Activated CD4-positive, alpha-beta T cell treated with anti-CD3 and anti-CD28 coated beads, Interleukin-2, amount 10 ng/mL, durations not matched to agents 24 days and 14 days (primary cell): ENCODE measurements around the gene PPM1H. TPM values are rescaled to one million over a fixed set of nuclear protein-coding genes. Genes with fewer than 3 reads are reported as not detected.

ENCODE experiments used
- DNase-seq: peaks from one replicate; pipeline ENCODE4 v3.0.0; 2022
- H3K27ac Mint-ChIP-seq: one replicate; pipeline ENCODE4 v1.8.0; 2022; ENCODE audit warnings: mild to moderate bottlenecking, mixed read lengths
- H3K27me3 Mint-ChIP-seq: one replicate; pipeline ENCODE4 v1.8.0; 2022; ENCODE audit warnings: mixed read lengths
- H3K36me3 Mint-ChIP-seq: one replicate; pipeline ENCODE4 v1.8.0; 2022; ENCODE audit warnings: low read depth, mild to moderate bottlenecking, mixed read lengths
- H3K4me1 Mint-ChIP-seq: one replicate; pipeline ENCODE4 v1.8.0; 2021; ENCODE audit warnings: mixed read lengths
- H3K4me3 Mint-ChIP-seq: one replicate; pipeline ENCODE4 v1.8.0; 2022; ENCODE audit warnings: mild to moderate bottlenecking, moderate library complexity, mixed read lengths
- H3K9me3 Mint-ChIP-seq: one replicate; pipeline ENCODE4 v1.8.0; 2021; ENCODE audit warnings: mixed read lengths
- intact Hi-C: fragments of 100-400 bp; cut with micrococcal nuclease; formaldehyde crosslinking; loops from one replicate; pipeline ENCODE4 v1.15.1; 2023
- total RNA-seq: library from RNA; stranded (reverse); gene quantifications from 2 replicates; pipeline ENCODE4 v1.2.3, GENCODE V29; 2022

The PPM1H gene
- total RNA-seq, 1 donor from 2014 or later: not detected

DNA sequence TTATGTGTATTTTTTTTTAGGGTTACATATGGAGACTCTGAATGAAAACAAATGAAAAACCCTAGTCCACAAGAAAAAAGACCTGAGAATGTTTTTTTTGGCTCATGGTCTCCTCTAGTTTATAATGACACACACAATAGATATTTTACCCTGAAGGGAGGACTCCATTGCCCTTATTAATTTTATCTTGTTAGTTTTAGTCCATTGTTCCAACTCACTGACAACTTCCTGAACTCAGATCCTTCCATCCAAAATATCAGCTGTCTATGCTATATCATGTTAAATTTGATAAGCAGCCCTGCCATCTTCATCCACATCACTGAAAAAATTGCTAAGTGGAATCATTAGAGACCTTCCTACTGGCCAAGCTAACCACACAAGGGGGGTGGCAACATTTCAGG, 236.2 kb downstream of the PPM1H start:
- H3K4me3 Mint-ChIP-seq: no peak overlapping the region
- H3K9me3 Mint-ChIP-seq: no peaks in the 10 kb centered on the region
- H3K27me3 Mint-ChIP-seq: peaks cover 3% of the 10 kb centered on the region
- no peak overlapping the region for H3K27ac Mint-ChIP-seq
- no peaks in the 10 kb centered on the region for H3K36me3 Mint-ChIP-seq
- intact Hi-C loops: loop anchor here (5.0 kb wide), 1 partner anchor 59 kb away; no protein-coding TSS in a partner anchor
- peaks cover 20% of the 10 kb centered on the region for H3K4me1 Mint-ChIP-seq
- DNase-seq: no peak

GRCh38 chr12:62697893-62698292, 237.1 kb downstream of the PPM1H start:
- Mint-ChIP-seq H3K9me3 (no peaks in the 10 kb centered on the region), H3K4me1 (peaks cover 18% of the 10 kb centered on the region), H3K4me3 (no peak overlapping the region), H3K27me3 (peaks cover 2% of the 10 kb centered on the region), H3K36me3 (no peaks in the 10 kb centered on the region), H3K27ac (no peak overlapping the region)
- DNase-seq: no peak
- intact Hi-C loops: loop anchor here (5.0 kb wide), 1 partner anchor 59 kb away; no protein-coding TSS in a partner anchor

DNA sequence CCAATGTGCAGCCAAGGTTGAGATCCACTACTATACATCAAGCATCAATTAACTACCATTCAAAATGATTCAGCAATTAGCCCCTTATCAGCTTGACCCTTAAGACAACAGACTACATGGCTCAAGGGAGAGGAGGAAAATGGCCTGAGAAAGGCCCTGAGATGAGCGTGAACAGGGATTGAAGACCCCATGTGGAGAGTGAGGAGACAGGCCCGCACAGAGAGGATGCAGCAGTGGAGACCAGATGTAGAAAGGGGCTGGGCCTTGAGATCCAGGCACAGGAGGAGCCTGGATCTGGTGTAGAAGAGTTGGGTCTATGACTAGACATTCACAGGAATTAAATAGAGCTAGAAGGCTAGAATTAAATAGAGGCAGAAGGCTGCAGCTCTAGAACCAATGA, 239.3 kb downstream of the PPM1H start:
- intact Hi-C loops: loop anchor here (5.0 kb wide), 1 partner anchor 62 kb away; no protein-coding TSS in a partner anchor

GRCh38 chr12:62694632-62695031, 240.3 kb downstream of the PPM1H start:
- intact Hi-C loops: loop anchor here (5.0 kb wide), 1 partner anchor 63 kb away; no protein-coding TSS in a partner anchor
- no peaks in the 10 kb centered on the region for H3K9me3 Mint-ChIP-seq

More for the DNA sequence above, 239.3 kb downstream of the PPM1H start:
- H3K4me1 Mint-ChIP-seq: peaks cover 15% of the 10 kb centered on the region
- H3K4me3 Mint-ChIP-seq: no peak overlapping the region
- H3K36me3 Mint-ChIP-seq: no peaks in the 10 kb centered on the region
- peak overlapping the region; percentile 39 for H3K27ac Mint-ChIP-seq
- H3K9me3 Mint-ChIP-seq: no peaks in the 10 kb centered on the region
- DNase-seq: no peak
- H3K27me3 Mint-ChIP-seq: peaks cover 3% of the 10 kb centered on the region

DNA sequence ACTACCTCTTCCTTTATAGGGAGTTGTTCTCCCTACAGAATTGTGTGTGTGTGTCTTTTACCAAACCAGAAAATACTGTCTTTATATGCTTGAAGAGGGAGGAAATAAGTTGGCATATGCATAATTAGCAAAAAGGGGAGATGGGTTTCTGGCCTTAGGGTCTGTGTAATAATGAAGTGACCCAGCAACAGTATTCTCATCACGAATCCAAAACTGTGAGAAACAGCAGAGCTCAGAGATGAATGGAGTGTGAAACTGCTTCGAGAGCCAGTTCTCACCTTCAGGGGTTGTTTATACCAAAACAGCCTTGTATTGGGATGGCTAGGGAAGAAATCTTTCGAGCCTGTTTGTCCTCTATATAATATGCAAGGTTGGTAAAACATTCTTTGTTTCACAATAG, 240.8 kb downstream of the PPM1H start:
- DNase-seq: no peak
- intact Hi-C loops: no loop called here
- H3K4me1 Mint-ChIP-seq: peaks cover 15% of the 10 kb centered on the region

More at GRCh38 chr12:62694632-62695031, 240.3 kb downstream of the PPM1H start:
- Mint-ChIP-seq H3K27me3 (peaks cover 3% of the 10 kb centered on the region), H3K36me3 (no peaks in the 10 kb centered on the region), H3K27ac (no peak overlapping the region), H3K4me3 (no peak overlapping the region), H3K4me1 (peaks cover 15% of the 10 kb centered on the region)
- no peak for DNase-seq

GRCh38 chr12:62693376-62694050, 241.4 kb downstream of the PPM1H start:
- H3K4me1 Mint-ChIP-seq: peaks cover 15% of the 10 kb centered on the region
- no peaks in the 10 kb centered on the region for H3K36me3 Mint-ChIP-seq
- H3K4me3 Mint-ChIP-seq: no peak overlapping the region
- H3K27me3 Mint-ChIP-seq: peaks cover 3% of the 10 kb centered on the region
- no peak overlapping the region for H3K27ac Mint-ChIP-seq
- DNase-seq: no peak
- intact Hi-C loops: no loop called here
- H3K9me3 Mint-ChIP-seq: no peaks in the 10 kb centered on the region

More for the DNA sequence above, 240.8 kb downstream of the PPM1H start:
- Mint-ChIP-seq H3K36me3 (no peaks in the 10 kb centered on the region), H3K4me3 (no peak overlapping the region), H3K9me3 (no peaks in the 10 kb centered on the region), H3K27me3 (peaks cover 3% of the 10 kb centered on the region), H3K27ac (no peak overlapping the region)

DNA sequence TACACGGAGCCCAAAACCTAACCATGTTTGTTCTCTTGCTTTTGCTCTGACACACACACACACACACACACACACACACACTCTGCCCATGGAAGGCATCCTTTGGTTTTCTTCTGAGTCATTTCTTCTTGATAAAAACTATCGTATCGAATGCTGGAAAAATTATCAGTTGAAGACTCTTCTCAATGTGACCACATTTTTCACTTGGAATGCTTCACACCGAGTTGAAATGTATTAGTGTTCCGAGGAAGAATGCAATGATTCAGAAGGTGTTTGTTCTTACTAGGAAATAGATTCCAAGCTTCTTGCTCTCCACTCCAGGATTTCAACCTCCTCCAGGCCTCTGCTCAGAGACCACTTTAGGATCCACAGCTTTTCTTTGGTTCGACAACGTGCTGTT, 242.1 kb downstream of the PPM1H start:
- Mint-ChIP-seq H3K9me3 (no peaks in the 10 kb centered on the region), H3K27me3 (peaks cover 3% of the 10 kb centered on the region), H3K27ac (no peak overlapping the region), H3K4me1 (peaks cover 15% of the 10 kb centered on the region), H3K36me3 (no peaks in the 10 kb centered on the region), H3K4me3 (no peak overlapping the region)
- no peak for DNase-seq
- intact Hi-C loops: no loop called here

GRCh38 chr12:62691309-62691708, 243.6 kb downstream of the PPM1H start:
- H3K4me1 Mint-ChIP-seq: peaks cover 11% of the 10 kb centered on the region
- no peaks in the 10 kb centered on the region for H3K36me3 Mint-ChIP-seq
- intact Hi-C loops: no loop called here
- DNase-seq: no peak
- H3K27me3 Mint-ChIP-seq: peaks cover 3% of the 10 kb centered on the region
- H3K4me3 Mint-ChIP-seq: no peak overlapping the region
- H3K27ac Mint-ChIP-seq: no peak overlapping the region
- H3K9me3 Mint-ChIP-seq: no peaks in the 10 kb centered on the region

GRCh38 chr12:62689042-62689839, 245.7 kb downstream of the PPM1H start:
- Mint-ChIP-seq H3K9me3 (no peaks in the 10 kb centered on the region), H3K36me3 (no peaks in the 10 kb centered on the region), H3K4me3 (no peak overlapping the region)

GRCh38 chr12:62686938-62687337, 248.0 kb downstream of the PPM1H start:
- peaks cover 7% of the 10 kb centered on the region for H3K27me3 Mint-ChIP-seq
- H3K36me3 Mint-ChIP-seq: no peaks in the 10 kb centered on the region
- intact Hi-C loops: no loop called here
- H3K9me3 Mint-ChIP-seq: no peaks in the 10 kb centered on the region
- no peak overlapping the region for H3K27ac Mint-ChIP-seq
- H3K4me3 Mint-ChIP-seq: no peak overlapping the region
- no peaks in the 10 kb centered on the region for H3K4me1 Mint-ChIP-seq
- no peak for DNase-seq

More at GRCh38 chr12:62689042-62689839, 245.7 kb downstream of the PPM1H start:
- Mint-ChIP-seq H3K27ac (no peak overlapping the region), H3K4me1 (no peaks in the 10 kb centered on the region), H3K27me3 (peaks cover 3% of the 10 kb centered on the region)
- intact Hi-C loops: no loop called here
- no peak for DNase-seq

- intact Hi-C loops: no loop called here
- H3K27me3 Mint-ChIP-seq: peaks cover 15% of the 10 kb centered on the region
Measured at GRCh38 chr12:62684570-62685295, 250.2 kb downstream of the PPM1H start.

GRCh38 chr12:62683776-62684569, 251.0 kb downstream of the PPM1H start:
- H3K9me3 Mint-ChIP-seq: peaks cover 6% of the 10 kb centered on the region
- intact Hi-C loops: no loop called here
- no peak overlapping the region for H3K4me3 Mint-ChIP-seq
- no peak overlapping the region for H3K27ac Mint-ChIP-seq
- H3K4me1 Mint-ChIP-seq: no peaks in the 10 kb centered on the region
- DNase-seq: no peak
- H3K36me3 Mint-ChIP-seq: peaks cover 1% of the 10 kb centered on the region
- peaks cover 17% of the 10 kb centered on the region for H3K27me3 Mint-ChIP-seq

More at GRCh38 chr12:62684570-62685295, 250.2 kb downstream of the PPM1H start:
- Mint-ChIP-seq H3K36me3 (peaks cover 1% of the 10 kb centered on the region), H3K9me3 (peaks cover 6% of the 10 kb centered on the region), H3K4me3 (no peak overlapping the region), H3K4me1 (no peaks in the 10 kb centered on the region), H3K27ac (no peak overlapping the region)
- no peak for DNase-seq

DNA sequence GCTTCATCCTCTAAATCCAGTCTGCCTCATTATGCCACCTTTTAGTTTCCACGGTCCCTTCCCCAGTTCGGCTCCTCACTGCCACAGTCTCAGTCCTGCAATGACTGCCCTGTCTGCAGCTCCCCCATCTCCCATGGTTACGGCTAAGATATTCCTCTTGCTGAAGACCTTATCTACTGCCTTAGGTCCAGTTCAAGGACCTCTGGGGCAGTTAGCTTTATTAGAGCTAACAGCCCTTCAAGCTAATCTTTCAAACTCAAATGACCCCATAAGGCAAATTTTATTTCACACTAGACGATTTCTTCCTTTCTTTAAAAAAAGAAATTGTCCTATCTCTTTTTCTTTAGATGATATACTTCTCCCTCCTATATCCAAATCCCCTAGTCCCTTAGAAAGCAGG, 253.6 kb downstream of the PPM1H start:
- H3K27ac Mint-ChIP-seq: no peak overlapping the region
- intact Hi-C loops: no loop called here
- peaks cover 1% of the 10 kb centered on the region for H3K36me3 Mint-ChIP-seq
- H3K4me3 Mint-ChIP-seq: no peak overlapping the region
- peaks cover 17% of the 10 kb centered on the region for H3K27me3 Mint-ChIP-seq
- DNase-seq: no peak
- H3K9me3 Mint-ChIP-seq: peaks cover 6% of the 10 kb centered on the region
- no peaks in the 10 kb centered on the region for H3K4me1 Mint-ChIP-seq
